GM19023 (cell line): ENCODE measurements around the gene STRIP2.
"Not testable (repeated sequence)": the region's sequence is repeated elsewhere in the genome, so short reads cannot be mapped to it uniquely, and the experiment has no call there.

Experiments used
- ATAC-seq: cut with Tn5 transposase; IDR thresholded peaks from one replicate; pipeline ENCODE4 v1.9.1; 2021; ENCODE audit warnings: mild to moderate bottlenecking, moderate library complexity; ENCODE audit not compliant: unreplicated experiment

Gene STRIP2

GRCh38 chr7:129525225-129525862 lies 91.1 kb downstream of the STRIP2 start:
- ATAC-seq = no peak

DNA sequence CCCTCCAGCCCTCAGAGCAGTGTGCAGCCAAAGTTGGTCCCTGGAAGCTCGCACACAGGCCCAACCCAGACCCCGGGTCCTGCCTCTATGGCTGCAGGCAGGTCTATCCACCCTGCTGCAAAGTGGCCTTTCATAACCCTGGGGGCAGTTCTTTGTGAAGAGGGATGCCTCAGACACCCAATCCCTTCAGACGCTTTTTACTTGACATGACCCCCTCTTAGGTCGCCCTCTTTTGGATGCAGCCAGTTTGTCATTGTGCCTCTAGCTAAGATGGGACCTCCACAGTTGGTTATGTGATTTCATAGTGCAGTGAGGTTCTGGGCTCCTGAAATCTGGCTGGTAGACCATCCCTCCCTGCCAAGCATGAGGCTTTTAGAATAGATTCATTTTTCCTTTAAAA lies 95.4 kb downstream of the STRIP2 start:
- ATAC-seq = no peak

DNA sequence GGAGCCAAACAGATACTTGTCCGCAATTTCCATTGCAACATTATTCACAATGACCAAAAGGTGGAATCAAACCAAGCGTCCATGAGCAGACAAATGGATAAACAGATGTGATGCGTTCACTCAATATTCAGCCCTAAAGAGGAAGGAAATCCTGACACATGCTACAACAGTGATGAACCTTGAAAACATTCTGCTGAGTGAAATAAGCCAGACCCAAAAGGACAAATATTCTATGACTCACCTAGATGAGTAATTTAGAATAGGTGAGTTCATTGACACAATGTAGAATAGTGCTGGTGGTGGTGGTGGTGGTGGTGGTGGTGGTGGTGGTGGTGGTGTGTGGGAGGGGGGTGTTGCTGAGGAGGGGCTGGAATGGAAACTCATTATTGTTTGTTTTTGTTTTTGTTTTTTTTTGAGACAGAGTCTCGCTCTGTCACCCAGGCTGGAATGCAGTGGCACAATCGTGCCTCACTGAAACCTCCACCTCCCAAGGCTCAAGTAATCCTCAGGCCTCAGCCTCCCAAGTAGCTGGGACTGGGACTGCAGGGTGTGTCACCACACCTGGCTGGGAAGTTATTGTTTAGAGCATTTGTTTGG lies 96.7 kb downstream of the STRIP2 start:
- ATAC-seq = no peak

DNA sequence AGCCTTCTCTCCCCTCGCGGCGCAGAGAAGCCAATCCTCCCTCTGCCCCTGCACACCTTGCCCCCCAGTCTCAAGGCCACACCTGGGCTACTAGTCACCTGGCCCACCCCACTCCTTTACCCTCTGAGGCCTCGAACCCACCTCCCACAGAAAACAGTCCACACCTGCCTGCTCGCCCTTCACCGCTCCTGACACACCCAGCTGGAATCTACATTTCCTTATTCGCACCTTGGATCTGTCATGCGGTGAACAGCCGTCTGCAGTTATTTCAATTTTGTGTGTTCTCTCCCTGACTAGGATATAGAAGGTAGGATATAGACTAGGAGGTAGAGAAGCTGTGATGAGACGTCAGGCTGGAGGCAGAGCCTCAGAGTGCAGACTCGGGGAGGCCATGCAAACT lies 97.5 kb downstream of the STRIP2 start:
- ATAC-seq = no peak

GRCh38 chr7:129532375-129532774 lies 98.1 kb downstream of the STRIP2 start:
- no peak for ATAC-seq

- ATAC-seq = not testable (repeated sequence)
Observed at GRCh38 chr7:129534558-129535274, 100.5 kb downstream of the STRIP2 start.

DNA sequence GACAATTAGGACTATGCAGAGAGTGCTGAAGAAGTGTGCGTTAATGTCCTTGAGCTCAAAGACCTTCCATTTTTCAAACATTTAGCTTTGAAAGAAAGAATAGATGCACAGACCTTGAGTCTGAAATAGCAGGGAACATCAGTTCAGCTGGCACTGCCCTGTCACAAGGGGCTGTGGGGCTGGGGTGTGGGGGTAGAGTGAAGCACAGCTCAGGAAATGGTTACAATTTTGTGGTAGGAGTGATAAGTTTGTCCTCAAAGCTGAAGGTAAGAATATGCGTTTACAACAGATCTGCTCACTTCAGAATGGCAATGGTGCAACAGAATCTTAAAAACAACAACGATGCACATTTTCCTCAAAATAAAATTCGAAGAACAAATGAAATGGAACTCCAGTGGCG lies 101.7 kb downstream of the STRIP2 start:
- ATAC-seq = no peak

DNA sequence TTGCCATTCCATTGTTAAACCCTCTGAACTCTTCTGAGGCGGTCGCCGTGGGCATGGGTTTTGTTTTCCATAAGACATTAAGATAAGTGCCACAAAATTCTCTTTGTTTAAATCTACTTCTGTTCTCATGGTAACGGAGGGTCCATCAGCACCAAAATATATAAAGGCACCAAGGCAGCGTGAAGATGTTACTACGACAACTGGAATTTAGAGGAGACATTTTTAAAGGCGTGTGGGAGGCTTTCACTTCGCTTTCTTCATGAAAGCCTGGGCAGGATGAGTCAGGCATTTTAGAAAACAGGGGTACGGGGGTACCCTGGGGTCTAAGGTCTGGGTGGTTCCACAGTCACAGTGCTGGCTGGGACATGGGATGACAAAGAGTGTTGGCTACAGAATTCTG lies 102.1 kb downstream of the STRIP2 start:
- no peak for ATAC-seq
